HG03064 (cell line): Measurements from ENCODE around the gene UBQLN4.

Experiments
- ATAC-seq: cut with Tn5 transposase; IDR thresholded peaks from one replicate; pipeline ENCODE4 v1.9.1; 2021; ENCODE audit warnings: low read depth; ENCODE audit not compliant: unreplicated experiment

UBQLN4 gene

DNA sequence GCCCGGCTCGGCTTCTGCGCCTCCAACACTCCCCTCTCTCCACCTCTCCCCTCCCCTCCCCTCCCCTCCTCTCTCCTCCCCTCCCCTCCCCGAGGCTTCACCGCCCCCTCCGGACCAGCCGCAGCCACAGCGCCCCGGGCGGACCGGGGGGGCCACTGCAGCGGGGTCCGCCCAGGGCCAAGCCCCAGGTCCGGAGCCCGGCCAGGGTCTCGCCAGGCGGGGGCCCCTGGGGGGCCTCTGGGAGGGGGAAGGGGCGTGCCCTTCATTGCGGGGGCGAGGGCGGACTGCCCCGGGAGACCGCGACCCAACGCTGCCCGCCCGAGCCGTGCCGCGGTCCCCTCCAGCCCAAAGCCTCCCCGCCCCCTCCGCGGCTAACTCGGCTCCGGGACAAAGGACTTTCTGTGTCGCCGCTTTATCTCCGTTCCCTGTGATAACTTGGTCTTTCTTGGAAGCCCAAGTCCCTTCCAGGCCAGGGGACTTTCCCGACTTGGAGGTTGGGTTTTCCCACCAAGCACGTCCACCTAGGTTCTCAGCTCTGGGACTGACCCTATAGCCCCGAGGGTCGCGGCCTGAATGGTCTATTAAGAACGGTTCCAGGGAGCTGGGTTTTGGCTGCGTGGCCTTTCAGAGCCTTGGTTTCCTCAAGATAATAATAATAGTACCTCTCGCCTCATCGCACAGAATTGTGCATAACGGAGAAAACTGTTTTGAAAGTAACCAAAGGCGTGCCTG lies at the start of gene UBQLN4:
UBQLN4 (minus strand) TSS at position 31 of the 732 bp plus-strand sequence. CDS start 97 bp downstream, outside the sequence.
- ATAC-seq, result no peak

DNA sequence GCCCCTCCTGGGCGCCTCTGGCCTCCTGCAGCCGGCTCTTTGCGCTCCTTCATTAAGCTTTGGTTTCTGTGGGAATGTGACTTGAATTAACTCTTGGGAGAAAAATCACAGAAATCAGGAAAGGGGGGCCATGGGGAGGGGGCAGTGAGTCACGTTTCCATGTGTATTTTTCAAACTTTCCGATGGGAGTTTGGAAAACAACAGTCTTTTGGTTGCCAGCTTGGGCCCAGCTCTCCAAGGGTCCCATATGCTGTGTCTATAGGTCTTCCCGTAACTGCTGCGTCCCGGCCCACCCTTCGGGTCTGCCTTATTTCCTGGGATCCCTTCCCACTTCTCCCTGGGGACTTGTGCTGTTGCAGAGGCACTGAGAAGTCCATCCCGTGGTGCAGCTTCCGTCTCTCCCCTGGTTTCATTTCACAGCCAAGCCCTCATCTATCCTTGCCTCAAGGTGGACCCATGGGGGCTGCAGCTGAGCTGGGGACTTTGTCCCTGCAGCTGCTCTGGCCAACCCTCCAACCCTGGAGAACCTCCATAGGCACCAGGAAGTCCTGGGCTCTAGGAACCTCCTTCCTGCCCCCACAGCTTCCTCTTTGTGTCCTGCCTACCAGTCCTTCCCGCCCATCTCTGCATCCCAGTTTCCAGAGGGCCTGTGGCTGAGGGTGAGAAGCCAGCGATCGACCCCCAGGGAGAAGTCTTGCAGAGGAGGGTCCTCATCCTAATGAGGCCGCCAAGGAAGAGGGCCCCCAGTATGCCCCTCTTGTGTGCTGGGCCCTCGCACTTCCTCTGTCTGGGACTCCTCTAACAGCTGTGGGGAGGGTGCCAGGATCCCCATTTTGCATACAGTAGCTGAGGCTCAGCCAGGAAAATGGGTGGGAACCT lies 49.3 kb upstream of the UBQLN4 start:
- no peak for ATAC-seq

DNA sequence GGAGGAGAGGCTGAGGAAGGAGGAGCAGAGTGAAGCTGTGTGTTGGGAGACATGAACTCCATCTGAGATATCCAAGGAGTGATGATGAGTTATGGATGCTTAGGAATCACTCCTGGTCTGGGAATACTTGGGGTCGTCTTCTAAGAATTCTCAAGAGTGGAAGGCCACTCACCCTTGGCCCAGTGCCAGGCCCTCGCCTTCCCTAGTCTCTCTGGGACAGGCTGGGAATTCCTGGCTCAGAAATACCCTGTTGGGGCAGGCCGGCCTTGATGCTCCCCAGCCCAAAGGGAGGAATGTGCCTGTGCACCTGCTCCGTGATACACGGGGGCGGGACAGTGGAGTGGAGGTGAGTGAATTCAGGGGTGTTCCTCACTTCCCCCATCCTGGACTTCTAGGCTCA lies 48.3 kb upstream of the UBQLN4 start:
- no peak for ATAC-seq

DNA sequence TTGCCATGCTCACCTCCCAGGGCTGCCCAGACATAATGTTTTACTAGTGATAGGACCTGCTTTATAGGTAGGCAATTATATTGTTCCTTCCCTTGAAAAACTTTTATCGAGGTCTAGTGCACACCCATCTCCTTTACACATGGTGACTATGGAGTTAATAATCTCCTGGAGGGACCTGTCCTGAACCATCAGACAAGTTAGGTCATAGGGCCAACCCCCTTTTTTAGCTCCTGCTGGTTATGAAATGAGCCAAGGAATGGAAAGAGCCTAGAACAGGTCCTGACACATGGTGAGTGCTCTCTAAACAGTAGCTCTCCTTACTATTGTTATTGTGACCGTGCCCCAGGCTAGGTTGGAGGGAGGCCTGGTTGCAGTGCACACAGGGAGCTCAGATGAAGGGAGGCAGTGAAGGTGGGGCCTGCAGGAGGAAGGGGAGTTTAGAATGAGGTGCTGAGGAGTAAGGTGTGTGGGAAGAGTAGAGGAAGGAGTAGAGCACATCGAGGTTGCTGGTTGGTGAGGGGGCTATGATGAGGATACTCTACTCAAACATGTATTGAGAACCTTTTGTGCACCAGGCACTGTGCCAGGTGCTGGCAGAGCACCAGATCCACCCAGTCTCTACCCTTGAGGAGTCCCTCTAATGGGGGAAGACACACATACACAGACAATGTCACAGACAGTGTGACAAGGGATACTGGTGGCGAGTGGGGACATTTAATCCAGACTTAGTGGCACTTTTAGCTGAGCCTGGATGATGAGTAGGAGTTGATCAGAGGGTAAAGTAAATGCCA lies 46.8 kb upstream of the UBQLN4 start:
- no peak for ATAC-seq

DNA sequence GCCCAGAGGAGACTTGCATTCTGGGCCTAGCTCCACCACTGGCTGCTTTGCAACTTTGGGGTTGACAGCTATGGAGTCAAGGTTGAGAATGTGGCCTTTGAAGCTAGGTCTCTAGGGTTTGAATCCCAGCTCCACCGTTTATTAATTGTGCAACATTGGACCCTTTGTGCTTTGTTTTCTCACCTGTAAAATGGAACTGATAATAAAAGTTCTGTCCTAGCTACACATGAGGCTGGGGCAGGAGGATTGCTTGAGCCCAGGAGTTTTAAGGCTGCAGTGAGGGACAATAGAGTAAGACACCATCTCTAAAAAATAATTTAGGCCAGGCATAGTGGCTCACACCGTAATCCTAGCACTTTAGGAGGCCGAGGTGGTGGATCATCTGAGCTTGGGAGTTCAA lies 45.7 kb upstream of the UBQLN4 start:
- ATAC-seq, result no peak

DNA sequence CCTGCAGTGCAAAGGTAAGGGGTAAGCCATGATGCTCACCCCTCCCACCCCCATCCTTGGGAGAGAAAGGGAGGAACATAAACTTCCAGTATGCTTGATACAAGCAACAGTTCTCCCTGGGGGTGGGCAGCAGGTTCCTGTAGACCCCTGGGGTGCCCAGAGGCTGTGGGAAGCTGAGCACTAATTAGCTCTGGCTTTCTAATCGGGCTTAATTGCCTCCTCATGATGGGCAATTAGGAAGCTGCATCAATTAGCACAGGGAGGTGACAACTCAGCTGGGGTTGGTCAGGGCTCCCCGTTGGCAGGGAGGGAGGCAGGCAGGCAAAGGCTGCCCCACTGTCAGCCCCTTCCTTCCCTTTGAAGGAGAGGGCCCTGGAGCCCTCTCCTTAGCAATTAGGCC lies 45.2 kb upstream of the UBQLN4 start:
- no peak for ATAC-seq

DNA sequence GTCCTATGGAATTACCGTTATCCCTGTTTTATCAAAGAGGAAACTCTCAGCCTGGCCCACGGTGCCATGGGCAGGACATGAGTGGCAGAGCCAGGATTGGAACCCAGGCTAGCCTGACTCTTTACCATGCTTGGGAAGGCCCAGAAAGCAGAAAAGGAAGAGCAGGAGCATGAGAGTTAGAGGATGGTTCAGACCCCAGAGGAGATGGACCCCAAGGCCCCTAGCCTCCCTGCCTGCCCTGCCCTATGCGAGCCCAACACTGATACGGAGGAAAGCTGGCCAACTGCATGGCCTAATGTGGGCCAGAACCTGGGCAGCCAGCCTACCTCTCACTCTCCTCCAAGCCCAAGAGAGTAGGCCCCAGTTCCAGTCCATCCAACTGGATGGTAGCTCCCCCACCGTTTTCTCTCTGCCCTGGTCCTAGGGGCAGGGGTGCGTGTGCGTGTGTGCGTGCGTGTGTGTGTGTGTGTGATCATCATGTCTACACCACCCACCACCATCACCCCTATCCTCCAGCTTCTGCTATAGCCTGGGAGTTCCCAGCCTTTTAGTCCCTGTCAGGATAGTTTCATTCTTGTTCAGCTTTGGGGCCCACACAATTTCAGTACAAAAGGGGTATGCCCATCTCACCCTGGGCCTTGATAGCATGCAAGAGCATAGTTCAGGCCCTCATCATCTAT lies 44.0 kb upstream of the UBQLN4 start:
- ATAC-seq, result no peak

DNA sequence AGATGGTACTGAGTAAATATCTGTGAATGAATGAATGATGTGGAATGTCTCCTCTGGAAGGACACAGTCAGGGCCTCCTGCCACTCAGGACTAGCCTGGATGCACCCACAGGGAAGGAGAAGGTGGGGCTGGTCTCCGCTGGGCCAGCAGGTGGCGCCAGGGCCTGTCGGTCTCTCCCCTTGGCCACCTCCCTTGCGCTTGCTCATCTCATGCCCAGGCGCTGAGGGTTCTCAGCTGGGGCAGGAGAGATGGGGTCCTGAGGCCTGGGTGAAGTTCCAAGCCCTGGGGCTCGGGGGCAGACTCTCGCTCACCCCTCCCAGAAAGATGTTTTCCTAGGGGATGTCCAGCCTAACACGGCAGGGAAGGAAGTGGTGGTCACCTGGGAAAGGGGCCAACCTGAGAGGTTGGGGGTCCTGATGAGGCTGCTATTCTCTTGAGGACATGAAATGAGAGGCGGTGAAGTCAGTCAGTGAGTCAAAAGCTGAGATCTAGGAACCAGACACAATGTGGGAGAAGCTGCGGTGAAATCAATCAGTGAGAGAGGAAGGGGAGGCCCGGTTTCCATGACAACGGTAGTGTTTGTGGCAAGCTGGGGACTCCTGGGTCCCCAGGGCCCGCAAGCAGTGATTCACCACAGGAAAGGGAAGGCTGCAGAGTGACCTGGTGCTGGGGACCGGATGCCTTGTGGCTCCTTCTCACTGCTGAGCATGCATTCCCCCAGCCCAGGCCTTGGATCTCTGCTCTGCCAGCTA lies 43.2 kb upstream of the UBQLN4 start:
- peak; percentile 55 for ATAC-seq

DNA sequence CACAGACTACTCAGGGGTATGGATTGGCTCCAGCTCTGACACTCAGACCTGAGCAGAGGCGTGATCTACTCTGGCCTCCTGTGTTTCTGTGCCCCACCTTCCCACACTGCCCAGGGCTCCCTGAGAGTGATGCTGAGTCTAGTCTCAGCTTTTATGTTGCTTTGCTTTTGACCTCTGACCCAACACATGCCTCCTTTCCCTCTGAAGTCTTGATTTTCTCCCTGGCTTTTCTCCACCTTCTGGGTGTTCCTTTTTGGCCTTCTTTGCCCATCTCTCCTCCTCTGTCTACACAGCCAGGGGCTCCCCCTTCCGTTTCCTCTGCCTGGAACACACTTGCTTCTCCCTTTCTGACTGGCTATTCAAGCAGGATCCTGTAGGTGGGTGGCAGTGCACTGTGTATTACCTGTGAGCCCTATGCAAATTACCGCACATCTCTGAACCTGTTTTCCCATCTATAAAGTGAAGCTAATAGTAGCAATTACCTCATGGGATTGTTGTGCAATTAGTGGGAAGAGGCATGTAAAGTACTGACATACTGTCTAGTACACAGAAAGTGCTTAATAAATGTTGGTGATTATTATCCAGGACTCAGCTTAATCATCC lies 42.4 kb upstream of the UBQLN4 start:
- ATAC-seq, result no peak

DNA sequence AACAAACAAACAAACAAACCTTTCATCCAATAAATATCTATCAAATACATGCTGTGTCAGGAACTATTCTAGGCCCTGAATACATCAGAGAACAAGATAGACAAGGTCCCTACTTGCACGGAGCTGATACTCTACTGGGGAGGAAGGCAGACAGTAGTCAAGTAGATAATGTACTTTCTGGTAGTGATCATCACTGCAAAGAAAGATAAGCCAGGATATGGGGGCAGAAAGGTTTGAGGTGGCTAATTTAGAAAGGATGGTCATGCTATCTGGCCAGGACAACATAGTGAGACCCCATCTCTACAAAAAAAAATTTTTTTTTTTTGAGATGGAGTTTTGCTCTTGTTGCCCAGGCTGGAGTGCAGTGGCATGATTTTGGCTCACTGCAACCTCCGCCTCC lies 38.0 kb upstream of the UBQLN4 start:
- no peak for ATAC-seq

DNA sequence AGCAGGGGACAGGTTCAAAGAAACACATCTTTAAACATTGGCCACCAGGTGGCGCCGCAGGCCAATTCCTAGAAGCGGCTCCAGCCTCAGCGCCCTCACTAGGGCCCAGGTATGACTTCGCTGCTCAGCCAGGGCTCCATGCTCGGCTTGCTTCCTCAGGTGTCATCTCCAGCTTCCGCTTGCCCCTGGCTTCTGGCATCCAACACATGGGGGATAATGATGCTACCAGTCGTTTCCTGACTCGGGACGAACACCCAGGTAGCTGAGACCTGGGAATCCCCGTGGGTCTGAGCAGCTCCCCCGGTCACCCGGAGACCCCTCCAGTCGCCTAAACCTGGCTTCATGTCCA lies 37.2 kb upstream of the UBQLN4 start:
- no peak for ATAC-seq

DNA sequence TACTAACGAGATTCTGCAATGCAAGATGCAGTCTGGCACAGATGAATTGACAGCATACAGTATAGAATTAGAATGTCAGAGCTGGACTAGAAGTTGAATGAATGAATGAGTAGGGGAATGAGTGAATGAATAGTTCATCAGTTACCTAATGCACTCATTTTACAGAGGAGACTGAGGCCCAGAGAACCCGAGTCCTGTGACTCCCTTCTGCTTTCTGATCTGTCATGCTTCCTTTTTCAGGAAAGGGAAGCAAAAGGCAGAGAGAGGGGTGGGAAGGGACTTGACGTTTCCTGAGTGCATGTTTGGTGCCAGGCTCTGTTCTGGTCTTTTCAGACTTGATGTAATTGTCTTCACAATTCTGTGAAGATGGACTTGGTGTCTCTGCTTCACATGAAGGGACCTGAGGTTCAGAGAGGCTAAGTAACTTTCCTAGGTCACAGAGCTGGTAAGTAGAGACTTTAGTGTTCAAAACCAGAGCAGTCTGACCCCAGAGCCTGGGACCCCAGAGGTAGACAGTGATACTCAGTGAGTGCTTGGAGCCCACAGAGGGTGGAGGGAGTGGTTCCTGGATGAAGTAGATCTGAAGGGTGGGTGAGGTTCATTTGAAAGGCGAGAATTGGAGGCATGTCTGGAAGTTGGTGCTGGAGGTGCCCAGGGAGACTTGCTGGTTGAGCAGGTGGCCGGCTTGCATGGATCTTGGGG lies 36.7 kb upstream of the UBQLN4 start:
- ATAC-seq, result no peak

DNA sequence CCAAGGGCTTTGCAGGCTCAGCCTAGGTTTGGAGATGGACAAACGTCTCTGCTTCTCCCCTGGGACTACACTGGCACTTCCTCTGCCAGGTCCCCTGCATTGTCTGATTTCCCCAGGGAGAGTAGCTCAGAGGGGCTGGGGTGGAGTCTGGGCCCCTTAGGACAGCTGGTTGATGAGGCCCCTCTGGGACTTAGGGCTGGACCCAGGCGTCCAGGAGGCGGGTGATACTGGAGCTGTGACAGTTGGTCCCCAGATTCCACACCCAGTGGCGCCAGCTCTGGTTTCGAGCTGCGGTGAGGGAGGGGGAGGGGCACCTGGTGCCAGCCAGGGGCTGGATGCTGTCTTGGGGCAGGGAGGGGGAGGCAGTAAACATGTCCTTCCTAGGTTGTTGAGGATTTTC lies 36.1 kb upstream of the UBQLN4 start:
- no peak for ATAC-seq

DNA sequence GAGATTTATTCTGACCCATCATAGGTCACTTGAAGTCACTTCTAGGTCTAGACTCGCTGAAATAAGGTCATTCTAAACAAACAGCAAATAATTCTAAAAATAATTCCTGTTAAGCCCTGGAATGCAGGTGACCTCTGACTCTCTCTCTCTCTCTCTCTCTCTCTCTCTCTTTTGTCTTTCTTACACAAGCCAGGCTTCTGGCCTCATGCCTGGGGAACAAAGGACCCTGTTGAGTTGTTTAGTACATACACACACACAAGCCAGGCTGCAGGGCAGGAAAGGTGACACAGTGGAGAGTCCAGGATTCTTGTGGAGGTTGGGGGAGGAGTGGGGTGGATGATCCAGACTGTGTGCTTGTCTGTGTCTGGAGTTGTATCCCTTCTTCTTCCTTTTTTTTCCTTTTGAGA lies 32.7 kb upstream of the UBQLN4 start:
- ATAC-seq, result no peak

DNA sequence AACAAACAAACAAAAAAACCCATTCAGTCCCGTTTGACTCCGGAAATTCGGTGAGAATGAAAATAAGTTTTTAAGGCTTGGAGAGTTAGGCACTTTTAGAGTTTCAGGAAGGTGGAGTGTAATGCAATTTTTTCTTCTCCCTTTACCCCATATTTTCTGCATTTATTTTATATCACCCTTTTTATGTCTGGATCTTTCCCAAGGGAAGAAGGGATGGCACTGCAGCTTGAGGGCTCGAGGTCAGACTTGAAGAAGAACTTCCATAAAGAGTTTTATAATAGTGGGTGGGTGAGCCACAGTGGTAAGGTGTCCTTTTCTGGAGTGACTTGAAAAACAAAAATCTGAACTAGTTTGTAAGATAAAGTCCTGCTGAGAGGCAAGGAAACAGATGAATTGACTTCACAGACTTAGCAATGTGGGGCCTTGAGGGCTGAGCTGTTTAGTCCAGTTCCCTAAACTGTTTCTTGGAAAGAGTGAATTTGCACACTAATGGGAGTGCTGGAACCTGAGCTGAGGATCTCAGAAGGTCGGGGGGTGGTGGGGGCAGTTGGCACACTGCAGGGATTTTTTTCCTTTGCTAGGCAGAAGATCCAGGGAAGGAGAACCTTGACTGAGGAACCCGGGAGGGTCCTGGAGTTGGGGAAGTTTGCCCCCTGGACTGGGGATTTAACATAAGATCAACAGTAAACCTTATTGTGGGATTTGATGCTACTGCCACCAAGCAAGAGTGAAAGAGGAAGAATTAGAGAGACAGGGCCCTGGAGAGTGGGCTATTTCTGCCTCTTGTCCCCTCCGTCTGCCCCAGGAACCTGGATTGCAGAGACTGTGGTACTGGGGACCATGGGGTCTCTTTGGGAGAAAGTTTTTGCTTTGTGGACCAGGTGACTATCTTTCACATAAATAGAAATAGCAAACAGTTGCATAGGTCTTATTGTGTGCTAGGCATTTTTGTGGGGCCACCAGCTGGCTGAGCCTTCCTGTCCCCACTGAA lies 30.5 kb upstream of the UBQLN4 start:
- ATAC-seq, result no peak

DNA sequence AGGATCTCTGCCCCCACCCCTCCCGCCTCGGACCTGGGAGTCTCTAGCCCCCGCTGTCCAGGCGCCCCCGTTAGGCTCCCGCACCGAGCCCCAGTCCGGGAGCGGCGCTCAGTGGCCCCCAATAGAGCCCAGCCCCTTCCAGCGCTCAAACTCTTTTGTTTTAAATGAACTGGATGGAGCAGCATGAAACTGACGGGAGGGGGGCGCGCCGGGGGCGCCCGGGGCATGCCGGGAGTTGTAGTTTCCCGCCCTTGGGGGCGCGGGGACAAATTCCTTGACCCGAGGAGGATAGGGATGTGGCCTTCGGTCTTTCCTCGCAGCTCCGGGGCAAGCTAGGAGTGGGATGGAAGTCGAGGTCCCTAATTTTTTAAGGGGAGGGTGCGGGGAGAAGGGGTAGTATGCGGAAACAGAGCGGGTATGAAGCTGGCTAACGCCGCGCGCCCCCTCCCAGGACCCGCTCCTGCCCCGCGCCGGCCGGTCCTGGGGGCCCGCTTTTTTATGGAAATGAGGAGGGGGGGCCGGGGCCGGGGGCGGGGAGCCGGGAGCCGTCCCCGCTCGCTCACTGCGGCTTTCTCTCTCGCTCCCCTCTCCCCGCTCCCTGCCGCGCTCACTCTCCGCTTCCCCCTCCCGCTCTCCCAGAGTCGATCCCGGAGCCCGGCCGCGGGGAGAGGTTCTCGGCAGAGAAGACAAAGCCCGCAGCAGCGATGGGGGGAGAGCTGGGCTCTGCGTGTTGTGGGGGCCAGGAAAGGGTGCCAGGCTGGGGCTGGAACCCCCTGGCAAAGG lies 28.9 kb upstream of the UBQLN4 start, which contains the start of gene MEX3A:
MEX3A (minus strand) TSS at position 157 of the 783 bp plus-strand sequence. CDS start 467 bp downstream, outside the sequence.
- ATAC-seq, result no peak

DNA sequence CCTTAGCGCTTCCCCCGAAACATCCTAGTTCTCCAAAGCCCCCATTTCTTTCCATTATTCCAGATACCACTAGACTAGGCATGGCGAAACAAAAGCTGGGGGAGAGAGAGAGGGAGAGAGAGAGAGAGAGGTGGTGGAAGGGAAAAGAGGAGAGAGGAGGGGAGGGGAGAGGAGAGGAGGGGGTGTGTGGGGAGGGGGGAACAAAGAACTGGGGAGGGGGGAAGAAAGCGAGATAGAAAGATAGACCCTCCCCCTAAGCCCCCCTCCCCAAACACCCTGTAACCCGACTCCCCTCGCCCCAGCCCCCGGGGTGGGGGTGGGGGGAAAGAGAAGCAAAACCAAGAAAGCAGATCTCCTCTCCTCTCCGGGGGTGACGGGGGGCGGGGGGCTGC lies 28.3 kb upstream of the UBQLN4 start:
- no peak for ATAC-seq
